Measurements from ENCODE around the gene SMIM22. TPM values are rescaled to one million over a fixed set of nuclear protein-coding genes. Genes with fewer than 3 reads are reported as not detected.

SMIM22 gene
- total RNA-seq, 1 experiment from 2014 or later, result 3.3 TPM

DNA sequence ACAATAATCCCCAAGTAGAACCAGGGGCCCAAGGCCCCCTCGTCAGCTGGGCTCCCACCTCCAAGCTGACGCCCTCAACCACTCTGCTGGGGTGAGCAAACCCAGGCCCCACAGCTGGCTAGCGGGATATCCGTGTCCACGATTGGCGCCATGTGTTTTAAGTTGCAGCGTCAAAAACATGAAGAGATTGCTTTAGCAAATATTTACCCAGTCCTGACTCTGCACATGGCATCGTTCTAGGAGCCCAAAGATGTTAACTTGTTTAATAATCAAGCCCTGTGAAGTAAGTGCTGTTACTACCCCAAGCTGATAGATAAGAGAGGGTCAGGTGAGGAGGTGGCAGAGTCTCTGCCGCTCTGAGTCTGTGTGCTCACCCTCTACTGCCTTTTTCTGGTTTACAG, 6.7 kb upstream of the SMIM22 start:
- Histone ChIP-seq H3K9me3 (ENCODE audit: control insufficient read depth in 1 of 2, insufficient read depth in 1 of 2, low read depth in 1 of 2, low read length in 2 of 2) (no peaks in the 10 kb centered on the region), H4K20me1 (ENCODE audit: insufficient read depth) (no peaks in the 10 kb centered on the region), H3K4me3 (replicated peaks in 1 of 2; ENCODE audit: low read depth in 1 of 2, low read length in 2 of 2) (no peak overlapping the region), H3K27ac (ENCODE audit: low read depth, low read length) (no peak overlapping the region), H2AFZ (ENCODE audit: low read depth, low read length, poor library complexity, severe bottlenecking) (no peak overlapping the region), H3K79me2 (ENCODE audit: insufficient read depth, low read length) (no peaks in the 10 kb centered on the region), H3K4me1 (ENCODE audit: control insufficient read depth in 1 of 2, insufficient read depth in 2 of 2, low read length in 2 of 2) (peaks cover 5 to 7% of the 10 kb centered on the region in 2 experiments), H3K9me2 (ENCODE audit: insufficient read depth) (no peaks in the 10 kb centered on the region), H3K27me3 (ENCODE audit: insufficient read depth, low read length) (no peaks in the 10 kb centered on the region), H3K36me3 (ENCODE audit: control insufficient read depth in 1 of 2, insufficient read depth in 2 of 2, low read length in 2 of 2) (no peaks in the 10 kb centered on the region), H3K4me2 (ENCODE audit: low read length) (no peak overlapping the region), H3K9ac (ENCODE audit: low read length) (no peak overlapping the region)
- TF ChIP-seq JUND (IDR thresholded peaks at IDR 0.05) (no peak), ZNF274 (IDR thresholded peaks at IDR 0.05; ENCODE audit: low read depth, low read length) (no peak), FOSL1 (IDR thresholded peaks at IDR 0.05; ENCODE audit: low read depth) (no peak), CBX3 (IDR thresholded peaks at IDR 0.05; ENCODE audit: low read depth) (no peak)
- RAD21 ChIA-PET (ENCODE audit: low non-redundant PET in 1 of 2, low total read pairs in 2 of 2, uncharacterized antibody in 2 of 2, unreplicated experiment in 2 of 2), result no interaction called here
- BruUV-seq (replicated peaks), result no TSS peak
- no peak for DNase-seq (ENCODE audit: low read depth, low spot score)
- intact Hi-C loops (cut with micrococcal nuclease), result no loop called here
- POLR2A ChIA-PET, result no interaction called here
- CTCF ChIA-PET, result no interaction called here
- no peak for ATAC-seq

DNA sequence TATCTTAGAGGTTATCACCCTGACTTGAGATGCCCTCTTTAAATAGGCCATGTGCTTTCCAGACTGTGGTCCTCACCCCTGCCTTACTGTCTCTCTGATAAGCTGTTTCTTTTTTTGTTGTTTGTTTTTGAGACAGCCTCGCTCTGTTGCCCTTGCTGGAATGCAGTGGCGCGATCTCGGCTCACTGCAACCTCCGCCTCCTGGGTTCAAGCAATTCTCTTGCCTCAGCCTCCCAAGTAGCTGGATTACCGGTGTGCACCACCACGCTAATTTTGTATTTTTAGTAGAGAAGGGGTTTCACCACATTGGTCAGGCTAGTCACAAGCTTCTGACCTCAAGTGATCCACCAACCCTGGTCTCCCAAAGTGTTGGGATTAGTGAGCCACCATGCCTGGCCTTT, 6.3 kb upstream of the SMIM22 start:
- ChIA-PET RAD21 (ENCODE audit: low non-redundant PET in 1 of 2, low total read pairs in 2 of 2, uncharacterized antibody in 2 of 2, unreplicated experiment in 2 of 2) (no interaction called here), POLR2A (interaction anchor here (0.7 kb wide), 1 partner anchor 1768 kb away, joined by 3 read pairs; no protein-coding TSS in a partner anchor), CTCF (no interaction called here)
- Histone ChIP-seq H2AFZ (ENCODE audit: low read depth, low read length, poor library complexity, severe bottlenecking) (no peak overlapping the region), H3K9me3 (ENCODE audit: control insufficient read depth in 1 of 2, insufficient read depth in 1 of 2, low read depth in 1 of 2, low read length in 2 of 2) (no peaks in the 10 kb centered on the region), H3K36me3 (ENCODE audit: control insufficient read depth in 1 of 2, insufficient read depth in 2 of 2, low read length in 2 of 2) (no peaks in the 10 kb centered on the region), H4K20me1 (ENCODE audit: insufficient read depth) (no peaks in the 10 kb centered on the region), H3K27ac (ENCODE audit: low read depth, low read length) (no peak overlapping the region), H3K4me1 (ENCODE audit: control insufficient read depth in 1 of 2, insufficient read depth in 2 of 2, low read length in 2 of 2) (peaks cover 5 to 7% of the 10 kb centered on the region in 2 experiments), H3K9me2 (ENCODE audit: insufficient read depth) (no peaks in the 10 kb centered on the region), H3K79me2 (ENCODE audit: insufficient read depth, low read length) (no peaks in the 10 kb centered on the region), H3K4me2 (ENCODE audit: low read length) (no peak overlapping the region), H3K4me3 (replicated peaks in 1 of 2; ENCODE audit: low read depth in 1 of 2, low read length in 2 of 2) (no peak overlapping the region), H3K9ac (ENCODE audit: low read length) (no peak overlapping the region), H3K27me3 (ENCODE audit: insufficient read depth, low read length) (no peaks in the 10 kb centered on the region)
- no TSS peak for BruUV-seq (replicated peaks)
- intact Hi-C loops (cut with micrococcal nuclease), result no loop called here
- no peak for ATAC-seq
- DNase-seq (ENCODE audit: low read depth, low spot score), result no peak
- no peak for TF ChIP-seq ELF1 (IDR thresholded peaks at IDR 0.05; ENCODE audit: borderline replicate concordance, low read depth)
